HG03139 (cell line): Measurements from ENCODE around the gene FRMD5.

Experiments used
- ATAC-seq: cut with Tn5 transposase; IDR thresholded peaks from one replicate; pipeline ENCODE4 v1.9.1; 2021; ENCODE audit not compliant: unreplicated experiment

FRMD5 gene

DNA sequence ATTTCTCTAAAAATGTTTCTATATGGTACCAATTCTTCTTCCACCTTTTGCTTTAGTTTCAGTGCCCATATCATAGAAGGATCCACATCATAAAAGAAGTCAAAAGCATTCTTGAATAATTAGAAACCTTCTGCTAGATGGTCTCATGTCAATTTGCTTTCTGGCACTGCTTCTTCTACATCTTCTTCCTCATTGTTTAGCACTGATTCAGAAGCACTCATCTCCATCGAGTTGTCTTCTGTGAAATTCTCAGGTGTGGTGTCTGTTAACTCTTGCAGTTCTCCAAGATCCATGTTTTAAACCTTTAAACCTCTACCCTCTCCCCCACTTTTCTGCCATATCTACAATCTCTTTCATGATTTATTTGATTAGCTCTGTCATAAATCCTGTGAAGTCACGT lies 213.5 kb downstream of the FRMD5 start:
- ATAC-seq = no peak

DNA sequence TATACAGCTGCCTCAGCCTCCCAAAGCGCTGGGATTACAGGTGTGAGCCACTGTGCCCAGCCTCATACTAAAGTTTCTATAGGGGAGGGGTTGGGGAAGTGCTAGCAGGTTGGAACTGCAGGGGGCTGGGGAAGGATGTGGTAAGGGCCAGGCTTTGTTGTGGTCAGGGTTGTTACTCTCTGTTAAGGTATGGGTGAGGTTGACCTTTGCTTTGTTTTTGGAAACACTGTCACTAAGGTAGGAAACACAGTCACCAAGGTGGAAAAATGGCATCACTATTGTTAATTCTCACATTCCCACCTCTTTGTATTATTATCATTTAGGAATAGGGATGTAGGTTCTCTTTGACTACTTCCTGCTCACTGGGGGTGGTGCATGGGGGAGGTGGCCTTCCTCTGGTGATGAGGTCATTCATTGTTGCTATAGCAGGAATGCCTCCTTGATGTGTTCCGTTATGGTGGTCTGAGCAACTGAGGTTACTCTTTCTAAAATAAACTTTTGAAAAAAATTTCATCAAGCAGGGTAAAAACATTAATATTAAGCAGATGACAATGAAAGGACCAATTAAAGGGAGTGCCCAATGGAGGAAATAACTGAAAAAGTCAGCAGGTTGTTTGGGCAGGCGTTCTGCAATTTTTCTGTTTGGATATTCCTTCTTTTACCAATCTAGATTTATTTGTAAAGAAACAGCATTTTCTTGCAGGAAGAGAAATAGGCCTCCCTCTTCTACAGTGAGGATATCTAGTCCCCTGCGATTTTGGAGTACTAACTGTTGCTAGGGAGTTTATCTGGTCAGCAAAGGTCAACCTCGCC lies 217.8 kb downstream of the FRMD5 start:
- ATAC-seq = peak; percentile 62

DNA sequence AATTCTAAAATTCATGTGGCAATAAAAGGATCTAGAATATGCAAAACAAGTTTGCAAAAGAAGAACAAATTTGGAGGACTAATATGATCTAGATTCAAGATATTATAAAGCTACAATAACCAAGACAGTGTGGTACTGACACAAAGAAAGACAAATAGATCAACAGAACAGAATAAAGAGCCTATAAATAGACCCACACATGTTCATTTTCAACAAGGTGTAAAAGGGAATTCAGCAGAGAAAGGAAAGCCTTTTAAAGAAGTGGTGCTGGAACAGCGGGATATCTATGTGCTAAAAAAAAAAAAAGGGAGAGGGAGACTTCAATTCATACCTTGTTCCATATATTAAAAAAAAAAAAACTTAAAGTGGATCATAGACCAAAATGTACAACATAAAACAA lies 219.3 kb downstream of the FRMD5 start:
- ATAC-seq = no peak

DNA sequence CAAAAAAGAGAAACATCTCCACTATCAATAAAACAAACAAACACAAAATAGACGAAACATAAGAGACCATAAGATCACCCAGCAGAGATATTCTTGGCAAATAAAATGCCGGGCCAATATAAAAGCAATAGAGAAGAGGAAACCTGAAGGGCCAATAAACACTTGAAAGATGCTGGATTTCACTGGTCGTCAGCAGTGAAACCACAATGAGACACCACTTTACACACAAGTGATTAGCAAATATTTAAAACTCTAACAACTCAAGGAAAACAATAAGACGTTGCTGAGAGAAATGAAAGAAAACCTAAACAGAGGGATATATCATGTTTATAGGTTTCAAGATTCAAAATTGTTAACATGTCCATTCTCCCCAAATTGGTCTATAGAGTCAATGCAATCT lies 219.7 kb downstream of the FRMD5 start:
- no peak for ATAC-seq

DNA sequence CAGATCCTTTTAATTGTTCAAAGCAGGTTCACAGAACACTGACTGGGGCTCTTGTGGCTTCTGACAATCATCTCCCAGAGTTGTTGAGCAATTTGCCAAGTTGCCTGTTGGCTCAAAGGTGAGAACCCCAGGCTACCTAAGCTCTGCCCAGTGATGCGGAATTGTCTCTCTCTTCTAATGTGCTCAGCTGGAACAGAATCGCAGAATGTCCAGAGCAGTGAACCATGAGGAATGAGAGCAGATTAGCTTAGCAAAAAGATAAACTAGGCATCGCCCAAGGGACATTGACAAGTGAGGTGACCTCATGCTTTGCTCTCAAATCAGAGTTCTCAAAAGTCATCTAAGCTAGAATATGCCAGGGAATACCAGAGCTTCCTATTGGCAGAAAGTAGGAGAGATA lies 220.2 kb downstream of the FRMD5 start:
- ATAC-seq = peak; percentile 50

DNA sequence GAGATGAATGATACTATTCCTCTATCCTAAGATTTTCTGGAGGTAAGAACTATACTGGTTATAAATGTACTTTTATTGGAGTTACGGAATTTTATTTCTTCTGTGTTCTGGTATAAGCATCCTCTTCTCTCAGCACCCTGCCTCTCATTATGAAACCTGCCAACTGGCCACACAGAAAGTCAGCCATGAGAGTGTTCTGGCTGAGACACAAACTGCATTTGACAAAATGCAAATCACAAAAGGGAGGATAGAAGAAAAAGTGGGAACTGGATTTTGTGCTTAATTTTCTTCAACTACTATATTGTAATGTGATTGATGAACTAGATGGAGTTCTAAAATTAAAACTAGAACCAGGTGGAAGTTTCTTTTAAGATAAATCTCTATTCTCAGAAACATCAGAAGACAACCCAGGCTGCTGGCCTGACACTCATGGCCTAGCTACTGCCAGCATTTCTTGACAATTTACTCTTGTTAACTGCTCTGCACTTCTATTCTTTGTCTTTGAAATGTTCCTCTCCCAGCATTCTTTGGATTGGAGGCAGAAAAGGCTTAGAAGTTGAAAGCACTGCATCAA lies 225.2 kb downstream of the FRMD5 start:
- no peak for ATAC-seq

DNA sequence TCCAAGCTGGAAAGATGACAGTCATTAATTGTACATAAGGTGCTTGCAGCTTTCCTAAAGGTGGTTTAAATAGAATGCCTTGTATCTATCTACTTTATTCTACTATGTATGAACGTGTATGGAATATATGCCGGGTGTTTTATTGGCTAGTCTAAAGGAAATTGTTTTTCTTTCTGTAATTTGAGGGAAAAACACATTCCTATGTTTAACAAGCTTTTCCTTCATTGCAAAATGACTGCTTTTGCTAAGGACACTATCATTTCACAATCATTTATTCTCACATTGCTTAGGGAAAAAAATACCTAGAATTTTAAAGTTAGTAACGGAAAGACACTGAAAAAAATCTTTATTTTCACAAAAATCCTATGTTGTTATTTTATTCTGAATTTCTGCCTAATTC lies 226.5 kb downstream of the FRMD5 start:
- no peak for ATAC-seq

DNA sequence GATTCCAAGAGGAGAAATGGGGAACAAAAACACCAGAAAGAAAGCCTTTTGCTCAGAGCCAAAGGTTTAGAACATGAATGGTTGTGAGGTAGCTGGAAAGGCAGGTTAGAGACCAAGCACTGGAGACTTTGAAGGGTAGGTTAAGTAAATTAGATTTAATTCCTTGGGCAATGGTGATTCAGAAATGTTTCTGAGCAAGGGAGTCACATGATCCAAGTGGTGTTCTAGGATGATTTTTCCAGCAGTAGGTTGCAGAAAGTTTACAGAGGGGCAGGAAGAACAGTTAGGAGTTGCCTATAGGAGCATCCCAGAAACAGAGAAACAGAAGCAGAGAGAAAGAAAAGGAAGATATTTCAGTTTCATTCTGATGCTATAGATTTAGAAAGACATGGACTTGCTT lies 228.4 kb downstream of the FRMD5 start:
- ATAC-seq = no peak

DNA sequence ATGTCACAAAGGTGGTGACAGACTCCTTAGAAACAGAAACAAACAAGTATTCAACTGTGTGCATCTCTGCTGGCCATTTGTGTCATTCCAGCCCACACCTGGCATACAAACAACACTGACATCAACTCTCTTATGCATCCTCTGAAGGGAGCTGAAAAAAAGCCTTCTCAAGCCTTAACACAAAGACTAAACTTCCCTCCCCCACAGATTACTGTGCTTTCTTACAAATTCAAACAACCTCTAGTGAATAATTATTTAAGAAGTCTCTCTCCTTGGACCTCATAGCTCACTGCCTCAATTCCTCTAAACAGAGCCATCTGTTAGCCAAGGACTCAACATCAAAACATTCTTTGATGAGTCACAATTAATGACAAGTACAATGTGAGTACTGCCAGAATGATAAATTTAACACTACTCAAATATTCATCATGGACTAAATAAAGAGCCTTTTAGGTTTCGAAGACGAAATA lies 236.2 kb downstream of the FRMD5 start:
- no peak for ATAC-seq

DNA sequence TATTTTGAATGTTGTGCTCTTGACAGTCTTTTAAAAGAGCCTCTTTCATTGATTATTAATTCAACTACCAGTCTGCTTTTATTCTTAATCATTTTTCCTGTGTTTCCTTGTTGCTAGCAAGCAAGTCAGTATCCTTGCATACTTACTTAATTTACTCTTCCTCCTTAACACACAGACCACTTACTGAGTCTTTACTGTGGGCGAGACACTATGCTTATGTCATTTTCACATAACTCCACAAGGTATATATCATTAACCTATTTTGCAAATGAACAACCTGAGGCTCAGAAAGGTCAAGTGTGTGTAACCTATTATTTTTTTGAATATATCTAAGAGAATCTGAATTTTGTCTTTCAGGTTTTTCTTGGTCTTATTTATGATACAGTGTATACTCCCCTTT lies 237.3 kb downstream of the FRMD5 start:
- no peak for ATAC-seq

DNA sequence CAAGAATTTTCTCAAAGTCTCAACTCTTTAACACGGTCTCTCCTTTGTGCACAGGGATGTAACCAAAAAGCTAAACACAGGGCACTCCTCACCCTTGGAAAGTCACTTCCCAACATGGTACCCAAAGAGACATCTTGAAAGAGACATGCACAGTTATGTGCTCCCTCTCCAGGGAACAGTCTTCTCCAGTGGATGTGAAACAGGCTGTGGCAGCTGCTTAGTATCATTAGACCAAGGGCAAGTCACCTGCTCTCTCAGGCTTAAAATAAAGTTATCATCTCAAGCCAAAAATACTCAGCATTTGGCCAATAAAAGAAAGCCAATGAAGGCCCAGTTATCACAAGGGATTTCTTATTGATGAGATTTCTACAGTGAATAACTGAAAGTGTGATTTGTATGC lies 239.9 kb downstream of the FRMD5 start:
- ATAC-seq = no peak

DNA sequence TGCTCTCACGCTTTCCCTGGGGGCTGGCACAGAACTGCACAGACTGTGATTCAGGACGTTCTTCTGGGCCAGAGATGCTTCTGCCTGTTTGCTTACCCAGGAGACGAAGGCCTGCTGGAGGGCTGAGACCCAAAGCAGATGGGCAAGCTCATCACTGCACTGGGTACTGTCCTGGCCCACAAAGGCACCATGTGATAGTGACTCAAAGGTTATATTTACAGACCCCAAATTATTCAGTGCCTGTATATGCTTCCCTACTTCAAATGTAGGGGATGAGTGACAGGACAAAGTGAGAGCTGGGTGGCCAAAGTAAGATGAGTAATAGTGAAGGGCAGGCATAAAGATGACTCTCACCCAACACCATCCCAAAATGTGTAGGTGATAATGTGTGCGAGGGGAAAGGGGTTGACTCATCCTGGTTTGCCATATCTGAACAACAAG lies 240.9 kb downstream of the FRMD5 start:
- ATAC-seq = no peak

DNA sequence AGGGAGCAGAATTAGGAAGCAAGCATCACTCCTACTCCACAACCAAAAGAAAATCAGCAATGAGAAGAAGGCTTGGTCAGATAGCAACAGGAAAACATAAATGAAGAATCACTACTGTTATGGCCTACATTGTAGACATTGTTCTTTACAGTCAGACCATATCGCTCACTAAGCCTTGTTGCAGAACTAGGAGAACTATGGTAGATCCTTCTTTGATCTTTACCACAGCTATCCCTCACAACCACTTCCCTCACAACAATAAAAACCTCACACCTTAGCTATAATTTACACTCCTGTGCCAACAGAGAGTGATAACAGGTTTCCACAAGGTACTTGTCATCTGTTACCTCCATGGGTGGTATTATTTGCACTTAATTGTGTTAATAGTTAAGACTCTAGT lies 241.7 kb downstream of the FRMD5 start:
- ATAC-seq = no peak

DNA sequence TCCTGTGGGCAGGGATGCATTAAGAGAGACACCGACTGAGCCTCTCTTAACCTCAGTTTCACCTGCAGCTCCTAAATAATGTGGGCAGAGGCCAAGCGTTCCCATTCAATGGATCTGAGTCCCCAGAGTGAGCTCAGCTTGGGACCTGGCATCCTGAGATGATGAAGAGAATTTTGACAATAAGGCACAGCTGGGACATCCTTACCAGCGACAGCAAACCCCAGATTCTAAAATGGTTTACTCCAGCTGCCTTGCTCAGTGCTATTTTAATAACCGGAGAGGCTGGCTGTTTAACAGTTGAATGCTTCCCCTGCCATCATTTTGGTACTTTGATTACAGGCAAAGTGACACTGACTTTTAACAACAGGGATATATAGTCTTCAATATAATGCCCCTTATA lies 244.5 kb downstream of the FRMD5 start:
- ATAC-seq = no peak

DNA sequence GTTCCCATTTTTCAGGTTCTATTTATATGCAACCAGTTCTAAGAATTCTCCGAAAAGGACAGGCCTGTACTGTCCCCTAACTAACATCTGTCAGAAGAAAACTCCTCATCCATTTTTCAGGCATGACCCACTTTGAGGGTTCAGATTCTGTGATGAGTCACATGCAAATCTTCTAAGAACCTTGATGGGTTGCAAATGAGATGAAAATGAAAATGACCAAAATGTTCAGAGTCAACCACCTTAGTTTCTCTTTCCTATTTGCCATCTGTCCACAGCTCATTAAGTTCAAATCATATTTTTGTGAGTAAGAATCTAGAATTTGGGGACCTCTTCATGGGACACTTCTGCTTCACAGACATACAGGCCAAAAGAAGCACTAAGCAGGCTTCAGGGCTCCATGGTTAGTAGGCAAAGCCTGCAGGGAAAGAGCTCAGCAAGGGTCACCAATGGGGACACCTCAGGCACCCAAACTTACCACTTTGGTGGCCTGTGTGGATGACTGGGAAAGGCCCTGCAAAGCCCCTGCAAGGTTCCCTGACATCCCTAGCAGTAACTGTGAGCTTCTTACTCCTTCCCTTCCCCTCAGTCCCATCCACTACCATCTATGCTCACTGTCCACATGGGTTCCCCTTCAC lies 246.3 kb downstream of the FRMD5 start:
- peak; percentile 60 for ATAC-seq

DNA sequence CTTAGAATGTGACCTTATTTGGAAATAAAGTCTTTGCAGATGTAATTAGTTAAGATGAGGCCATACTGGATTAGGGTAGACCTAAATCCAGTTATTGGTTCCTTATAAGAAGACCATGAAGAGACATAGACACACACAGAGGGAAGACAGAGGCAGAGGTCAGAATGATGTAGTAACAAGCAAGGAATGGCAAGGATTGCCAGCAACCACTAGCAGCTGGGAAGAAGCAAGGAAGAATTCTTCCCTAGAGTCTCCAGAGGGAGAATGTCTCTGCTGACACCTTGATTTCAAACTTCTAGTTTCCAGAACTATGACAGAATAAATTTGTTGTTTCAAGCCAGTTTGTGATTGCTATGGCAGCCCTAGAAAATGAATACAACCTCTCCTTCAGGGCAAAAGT lies 251.6 kb downstream of the FRMD5 start:
- ATAC-seq = no peak

DNA sequence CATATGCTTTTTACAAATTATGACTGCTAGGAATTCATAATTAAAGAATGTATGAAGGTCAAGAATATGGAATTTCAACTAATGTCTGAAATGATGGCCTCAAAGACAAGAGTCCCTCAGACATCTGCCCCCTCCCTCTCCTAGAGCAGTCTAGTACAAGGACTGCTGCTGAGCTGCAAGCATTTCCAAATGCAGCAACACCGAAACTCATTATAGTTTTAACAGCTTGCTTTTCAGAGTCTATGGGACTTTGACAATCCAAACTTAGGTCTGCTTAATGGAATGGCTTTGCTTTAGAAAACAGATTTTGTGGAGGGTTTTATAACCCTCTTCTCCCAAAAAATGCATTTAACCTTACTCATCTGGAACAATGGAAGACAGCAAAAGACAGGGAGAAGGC lies 252.9 kb downstream of the FRMD5 start:
- ATAC-seq = no peak

DNA sequence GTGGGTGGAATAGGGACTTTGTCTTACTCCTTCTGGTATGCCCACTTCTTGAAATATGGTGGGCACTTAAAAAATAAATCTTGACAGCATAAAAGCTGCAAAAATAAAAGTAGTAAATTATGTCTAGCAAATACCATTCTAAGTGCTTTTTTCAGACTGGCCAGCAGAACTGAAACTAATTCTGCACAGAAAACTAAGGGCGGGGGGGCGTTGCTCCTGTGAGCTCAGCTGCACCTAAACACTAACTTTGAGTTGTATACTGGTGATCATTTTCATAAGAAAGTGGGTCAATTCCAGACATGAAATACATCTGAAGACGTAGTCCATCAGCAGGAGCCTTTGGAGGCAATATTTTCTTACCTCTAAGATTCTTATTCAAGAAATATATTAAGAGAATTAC lies 253.5 kb downstream of the FRMD5 start:
- ATAC-seq = no peak

DNA sequence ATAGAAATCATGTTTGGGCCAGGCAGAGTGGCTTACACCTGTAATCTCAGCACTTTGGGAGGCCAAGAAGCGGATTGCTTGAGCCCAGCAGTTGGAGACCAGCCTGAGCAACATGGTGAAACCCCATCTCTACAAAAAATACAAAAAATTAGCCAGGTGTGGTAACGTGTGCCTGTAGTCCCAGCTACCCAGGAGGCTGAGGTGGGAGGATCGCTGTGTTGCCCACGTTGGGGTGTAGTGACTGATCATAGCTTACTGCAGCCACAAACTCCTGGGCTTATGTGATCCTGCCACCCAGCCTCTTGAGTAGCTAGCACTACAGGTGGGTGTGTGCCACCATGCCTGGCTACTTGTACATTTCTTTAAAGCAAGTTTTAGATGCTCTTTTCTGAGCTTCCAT lies 254.0 kb downstream of the FRMD5 start:
- no peak for ATAC-seq

DNA sequence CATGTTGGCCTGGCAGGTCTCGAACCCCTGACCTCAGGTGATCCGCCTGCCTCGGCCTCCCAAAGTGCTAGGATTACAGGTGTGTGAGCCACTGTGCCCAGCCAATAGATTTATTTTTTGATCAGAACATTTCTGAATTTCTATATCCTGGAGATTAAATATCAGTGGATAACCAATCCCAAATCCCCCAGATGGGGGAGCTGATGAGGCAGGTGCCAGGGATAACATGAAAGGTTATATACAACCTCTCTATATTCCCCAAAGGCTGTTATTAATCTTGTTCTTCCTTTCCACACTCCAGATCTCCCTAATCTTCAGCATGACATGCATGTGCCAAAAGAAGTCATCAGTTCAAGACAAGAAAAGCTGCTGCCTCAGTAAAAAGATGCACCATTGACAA lies 256.0 kb downstream of the FRMD5 start:
- ATAC-seq = no peak

DNA sequence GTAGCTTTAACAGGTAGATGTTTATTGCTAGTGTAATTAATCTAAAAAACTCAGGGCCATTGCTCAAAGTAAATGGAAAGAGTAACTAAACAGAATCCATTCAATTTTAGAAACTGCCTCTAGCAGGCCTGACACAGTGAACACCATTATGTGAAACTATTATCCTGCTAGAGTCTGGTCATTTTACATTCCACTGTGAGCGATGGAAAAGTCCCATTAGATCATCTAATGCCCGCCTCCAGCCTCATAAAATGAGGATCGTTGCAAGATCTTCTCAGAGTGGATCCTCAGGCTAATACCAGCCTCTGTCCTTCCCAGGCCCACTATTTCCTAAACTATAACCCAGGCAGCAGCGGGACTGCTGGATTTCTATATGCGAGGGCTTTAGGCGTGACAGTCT lies 260.6 kb downstream of the FRMD5 start:
- no peak for ATAC-seq

DNA sequence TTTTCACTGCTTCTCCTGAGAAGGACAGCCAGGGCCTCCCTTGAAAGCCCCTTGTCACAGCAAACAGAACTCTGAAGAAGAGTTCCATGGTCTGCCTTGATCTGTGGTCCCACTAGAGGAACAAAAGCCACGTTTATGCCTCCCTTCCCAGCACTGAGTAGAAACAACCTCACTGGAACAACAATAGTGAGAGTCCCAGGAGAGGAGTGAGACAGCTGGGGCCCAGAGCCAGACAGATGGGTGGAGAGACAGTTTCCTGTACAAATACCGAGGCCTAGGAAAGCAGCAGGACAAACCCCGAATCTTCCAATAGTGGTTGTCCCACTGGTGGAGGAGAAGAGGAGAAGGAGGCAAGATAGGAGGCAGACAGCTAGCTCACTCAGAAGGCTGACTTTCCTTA lies 262.2 kb downstream of the FRMD5 start:
- ATAC-seq = no peak
